Measurements from ENCODE around the gene CCDC110. TPM values are rescaled to one million over a fixed set of nuclear protein-coding genes. Genes with fewer than 3 reads are reported as not detected.

CCDC110 gene
- total and polyA plus RNA-seq, 9 of the 15 experiments (the other 6 are each of a cell fraction or from before 2014, with no cell fraction given): 0.04 to 0.35 (median 0.07) TPM; not detected in 4

DNA sequence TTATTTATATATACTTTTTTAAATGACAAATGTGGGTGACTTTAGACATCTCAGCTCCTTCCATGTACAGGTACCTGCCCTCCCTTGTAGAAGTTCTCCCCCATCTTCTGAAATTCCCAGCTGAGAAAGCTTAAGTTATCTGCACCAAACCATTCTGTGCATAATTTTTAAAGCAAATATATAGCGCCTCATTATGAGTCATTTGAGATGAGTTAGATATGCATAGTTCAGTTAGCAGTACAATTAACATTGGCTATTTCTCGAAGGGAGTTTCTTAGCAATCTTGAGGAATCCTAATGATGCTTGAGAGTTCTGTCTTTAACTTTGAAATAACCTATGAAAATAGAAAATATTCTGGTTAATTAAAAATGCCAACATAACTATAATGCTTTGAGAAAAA, 26.3 kb downstream of the CCDC110 start (continued):
- TF ChIP-seq ZNF561 (CRISPR knock-in tag; conservative IDR thresholded peaks at IDR 0.05): no peak
- TF ChIP-seq, protein P1, sequence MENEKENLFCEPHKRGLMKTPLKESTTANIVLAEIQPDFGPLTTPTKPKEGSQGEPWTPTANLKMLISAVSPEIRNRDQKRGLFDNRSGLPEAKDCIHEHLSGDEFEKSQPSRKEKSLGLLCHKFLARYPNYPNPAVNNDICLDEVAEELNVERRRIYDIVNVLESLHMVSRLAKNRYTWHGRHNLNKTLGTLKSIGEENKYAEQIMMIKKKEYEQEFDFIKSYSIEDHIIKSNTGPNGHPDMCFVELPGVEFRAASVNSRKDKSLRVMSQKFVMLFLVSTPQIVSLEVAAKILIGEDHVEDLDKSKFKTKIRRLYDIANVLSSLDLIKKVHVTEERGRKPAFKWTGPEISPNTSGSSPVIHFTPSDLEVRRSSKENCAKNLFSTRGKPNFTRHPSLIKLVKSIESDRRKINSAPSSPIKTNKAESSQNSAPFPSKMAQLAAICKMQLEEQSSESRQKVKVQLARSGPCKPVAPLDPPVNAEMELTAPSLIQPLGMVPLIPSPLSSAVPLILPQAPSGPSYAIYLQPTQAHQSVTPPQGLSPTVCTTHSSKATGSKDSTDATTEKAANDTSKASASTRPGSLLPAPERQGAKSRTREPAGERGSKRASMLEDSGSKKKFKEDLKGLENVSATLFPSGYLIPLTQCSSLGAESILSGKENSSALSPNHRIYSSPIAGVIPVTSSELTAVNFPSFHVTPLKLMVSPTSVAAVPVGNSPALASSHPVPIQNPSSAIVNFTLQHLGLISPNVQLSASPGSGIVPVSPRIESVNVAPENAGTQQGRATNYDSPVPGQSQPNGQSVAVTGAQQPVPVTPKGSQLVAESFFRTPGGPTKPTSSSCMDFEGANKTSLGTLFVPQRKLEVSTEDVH (IDR thresholded peaks at IDR 0.05; ENCODE audit: low read depth, partially characterized antibody): no peak
- TF ChIP-seq, protein P2, sequence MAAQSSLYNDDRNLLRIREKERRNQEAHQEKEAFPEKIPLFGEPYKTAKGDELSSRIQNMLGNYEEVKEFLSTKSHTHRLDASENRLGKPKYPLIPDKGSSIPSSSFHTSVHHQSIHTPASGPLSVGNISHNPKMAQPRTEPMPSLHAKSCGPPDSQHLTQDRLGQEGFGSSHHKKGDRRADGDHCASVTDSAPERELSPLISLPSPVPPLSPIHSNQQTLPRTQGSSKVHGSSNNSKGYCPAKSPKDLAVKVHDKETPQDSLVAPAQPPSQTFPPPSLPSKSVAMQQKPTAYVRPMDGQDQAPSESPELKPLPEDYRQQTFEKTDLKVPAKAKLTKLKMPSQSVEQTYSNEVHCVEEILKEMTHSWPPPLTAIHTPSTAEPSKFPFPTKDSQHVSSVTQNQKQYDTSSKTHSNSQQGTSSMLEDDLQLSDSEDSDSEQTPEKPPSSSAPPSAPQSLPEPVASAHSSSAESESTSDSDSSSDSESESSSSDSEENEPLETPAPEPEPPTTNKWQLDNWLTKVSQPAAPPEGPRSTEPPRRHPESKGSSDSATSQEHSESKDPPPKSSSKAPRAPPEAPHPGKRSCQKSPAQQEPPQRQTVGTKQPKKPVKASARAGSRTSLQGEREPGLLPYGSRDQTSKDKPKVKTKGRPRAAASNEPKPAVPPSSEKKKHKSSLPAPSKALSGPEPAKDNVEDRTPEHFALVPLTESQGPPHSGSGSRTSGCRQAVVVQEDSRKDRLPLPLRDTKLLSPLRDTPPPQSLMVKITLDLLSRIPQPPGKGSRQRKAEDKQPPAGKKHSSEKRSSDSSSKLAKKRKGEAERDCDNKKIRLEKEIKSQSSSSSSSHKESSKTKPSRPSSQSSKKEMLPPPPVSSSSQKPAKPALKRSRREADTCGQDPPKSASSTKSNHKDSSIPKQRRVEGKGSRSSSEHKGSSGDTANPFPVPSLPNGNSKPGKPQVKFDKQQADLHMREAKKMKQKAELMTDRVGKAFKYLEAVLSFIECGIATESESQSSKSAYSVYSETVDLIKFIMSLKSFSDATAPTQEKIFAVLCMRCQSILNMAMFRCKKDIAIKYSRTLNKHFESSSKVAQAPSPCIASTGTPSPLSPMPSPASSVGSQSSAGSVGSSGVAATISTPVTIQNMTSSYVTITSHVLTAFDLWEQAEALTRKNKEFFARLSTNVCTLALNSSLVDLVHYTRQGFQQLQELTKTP (IDR thresholded peaks at IDR 0.05; ENCODE audit: low read depth in 1 of 2, partially characterized antibody in 2 of 2): no peak
- 0 out of 2 replicates have a peak, but pooled peaks have one; percentile 19 for TF ChIP-seq ARID1B (IDR thresholded peaks at IDR 0.05)

Measured in K562 (cell line).